IPS DF 6.9 (cell line): ENCODE measurements around the gene GGN.
A peak's percentile ranks its signal among the peaks of the same experiment; 100 is the strongest.

ENCODE experiments used
- DNase-seq: peaks from one replicate; pipeline ENCODE4 v3.0.0-alpha.2; 2013; ENCODE audit warnings: low read depth, low spot score
- H3K27ac ChIP-seq: one replicate; pipeline ENCODE4 v1.5.1; 2013; ENCODE audit warnings: low read length, control low read depth
- H3K27me3 ChIP-seq: 2 replicates; pipeline ENCODE4 v1.6.1; 2013; ENCODE audit warnings: mild to moderate bottlenecking, low read length; ENCODE audit not compliant: control insufficient read depth, insufficient read depth
- H3K36me3 ChIP-seq: 2 replicates; pipeline ENCODE4 v1.6.1; 2013; ENCODE audit warnings: low read length; ENCODE audit not compliant: control insufficient read depth, insufficient read depth
- H3K4me1 ChIP-seq: 2 replicates; pipeline ENCODE4 v1.6.1; 2013; ENCODE audit warnings: low read length; ENCODE audit not compliant: control insufficient read depth, insufficient read depth
- H3K4me3 ChIP-seq: 2 replicates; pipeline ENCODE4 v1.5.1; 2013; ENCODE audit warnings: mild to moderate bottlenecking, low read length
- H3K9me3 ChIP-seq: 2 replicates; pipeline ENCODE4 v1.6.1; 2013; ENCODE audit warnings: low read length, inconsistent platforms; ENCODE audit not compliant: control insufficient read depth, insufficient read depth
- WGBS: extraction: QIAGEN DNeasy Blood & Tissue Kit; methylation state at CpG from one replicate; pipeline ENCODE4 v1.1.7; 2013; ENCODE audit warnings: mixed read lengths, missing lambda C conversion rate; ENCODE audit not compliant: insufficient read length, insufficient coverage; 5-methylcytosine and 5-hydroxymethylcytosine counted together

The GGN gene

DNA sequence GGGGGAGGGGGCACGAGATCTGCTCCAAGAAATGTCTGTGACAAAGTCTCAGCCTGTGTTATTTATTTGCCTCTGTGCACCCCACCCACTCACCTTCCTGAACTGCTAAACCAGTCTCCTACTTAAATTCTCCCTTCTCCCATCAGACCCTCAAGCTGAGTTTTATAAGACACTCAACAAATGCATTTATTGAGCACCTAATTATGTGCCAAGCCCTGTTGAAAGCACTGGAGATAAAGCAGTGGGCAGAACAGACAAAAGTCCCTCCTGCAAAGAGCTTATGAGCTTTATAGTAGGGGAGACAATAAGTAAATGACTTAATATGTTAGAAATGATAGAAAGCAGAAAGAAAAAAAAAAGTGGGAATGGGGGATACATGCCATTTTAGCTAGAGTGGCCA is 11.7 kb upstream of the GGN start:
- H3K4me1 ChIP-seq = no peaks in the 10 kb centered on the region; the same call in 1 of the 2 replicates
- H3K4me3 ChIP-seq = no peak overlapping the region
- no CpG with 5 or more reads among the region's 1 CpG for WGBS
- DNase-seq = no peak
- peaks cover 12% of the 10 kb centered on the region; the same call in 1 of the 2 replicates for H3K27me3 ChIP-seq
- no peaks in the 10 kb centered on the region for H3K9me3 ChIP-seq
- no peaks in the 10 kb centered on the region; the same call in 1 of the 2 replicates for H3K36me3 ChIP-seq
- H3K27ac ChIP-seq = no peak overlapping the region

DNA sequence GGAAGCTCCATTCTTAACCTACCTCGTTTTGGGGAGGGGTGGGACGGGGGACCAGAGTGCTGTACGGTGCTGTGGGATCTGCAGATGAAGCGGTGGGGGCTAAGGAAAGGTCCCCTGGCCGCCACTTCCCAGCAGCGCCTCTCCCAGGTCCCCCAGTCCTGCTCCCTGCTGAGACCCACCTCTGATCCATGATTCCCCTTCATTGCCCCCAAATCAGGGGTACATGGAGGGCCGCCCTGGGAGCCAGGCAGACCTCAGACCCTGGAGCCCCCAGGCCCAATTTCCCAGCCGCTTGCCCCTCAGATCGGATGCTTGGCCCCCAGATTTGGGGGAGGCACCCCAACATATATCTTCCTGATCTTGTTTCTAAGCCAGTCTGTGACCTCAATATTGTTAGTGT is 11.2 kb upstream of the GGN start:
- no peaks in the 10 kb centered on the region; the same call in 1 of the 2 replicates for H3K4me1 ChIP-seq
- no peak overlapping the region for H3K27ac ChIP-seq
- DNase-seq = no peak
- WGBS = no CpG with 5 or more reads among the region's 9 CpGs
- no peaks in the 10 kb centered on the region for H3K9me3 ChIP-seq
- peaks cover 12% of the 10 kb centered on the region; the same call in 1 of the 2 replicates for H3K27me3 ChIP-seq
- no peaks in the 10 kb centered on the region; the same call in 1 of the 2 replicates for H3K36me3 ChIP-seq
- no peak overlapping the region for H3K4me3 ChIP-seq

DNA sequence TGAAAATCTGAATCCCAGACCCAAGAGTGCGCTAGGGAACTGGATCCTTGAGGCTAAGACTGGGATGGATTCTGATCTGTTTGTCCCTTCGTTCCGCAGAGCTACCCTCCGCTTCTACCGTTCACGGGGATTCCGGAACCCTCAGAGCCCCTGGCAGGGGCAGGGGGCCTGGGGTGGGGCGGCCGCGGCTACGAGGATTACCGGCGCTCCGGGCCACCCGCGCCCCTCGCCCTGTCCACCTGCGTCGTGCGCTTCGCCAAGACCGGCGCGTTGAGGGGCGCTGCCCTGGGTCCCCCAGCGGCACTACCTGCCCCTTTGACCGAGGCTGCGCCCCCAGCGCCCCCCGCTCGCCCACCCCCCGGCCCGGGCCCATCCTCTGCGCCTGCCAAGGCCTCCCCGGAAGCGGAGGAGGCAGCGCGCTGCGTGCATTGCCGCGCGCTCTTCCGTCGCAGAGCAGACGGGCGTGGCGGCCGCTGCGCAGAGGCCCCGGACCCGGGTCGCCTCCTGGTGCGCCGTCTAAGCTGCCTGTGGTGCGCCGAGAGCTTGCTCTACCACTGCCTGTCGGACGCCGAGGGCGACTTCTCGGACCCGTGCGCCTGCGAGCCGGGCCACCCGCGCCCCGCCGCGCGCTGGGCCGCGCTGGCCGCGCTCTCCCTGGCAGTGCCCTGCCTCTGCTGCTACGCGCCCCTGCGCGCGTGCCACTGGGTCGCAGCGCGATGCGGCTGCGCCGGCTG is 7.7 kb upstream of the GGN start:
- DNase-seq = no peak
- H3K4me3 ChIP-seq = no peak overlapping the region
- H3K27me3 ChIP-seq = peaks cover 7% of the 10 kb centered on the region; the same call in 1 of the 2 replicates
- H3K36me3 ChIP-seq = peaks cover 3% of the 10 kb centered on the region; the same call in 1 of the 2 replicates
- no CpG with 5 or more reads among the region's 86 CpGs for WGBS
- peaks cover 1% of the 10 kb centered on the region; the same call in 1 of the 2 replicates for H3K4me1 ChIP-seq
- no peak overlapping the region for H3K27ac ChIP-seq
- H3K9me3 ChIP-seq = no peaks in the 10 kb centered on the region

DNA sequence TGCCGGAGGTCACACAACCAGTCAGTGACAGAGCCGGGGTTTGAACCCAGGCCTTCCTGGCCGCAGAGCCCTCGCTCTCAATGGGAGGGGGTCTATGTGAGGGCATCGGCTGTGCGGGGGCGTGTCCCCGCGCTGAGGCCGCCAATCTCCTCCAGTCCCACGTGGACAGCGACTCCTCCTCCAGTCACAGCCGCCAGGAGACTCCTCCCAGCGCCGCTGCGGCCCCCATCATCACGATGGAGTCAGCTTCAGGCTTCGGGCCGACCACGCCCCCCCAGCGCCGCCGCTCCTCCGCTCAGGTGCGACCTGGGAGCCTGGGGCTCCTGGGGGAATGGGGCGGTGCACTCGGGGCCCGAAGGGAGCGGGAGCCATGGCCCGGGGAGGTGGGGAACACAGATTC is 6.7 kb upstream of the GGN start:
- no peak overlapping the region for H3K4me3 ChIP-seq
- DNase-seq = peak; percentile 77
- no peaks in the 10 kb centered on the region for H3K9me3 ChIP-seq
- H3K27me3 ChIP-seq = peaks cover 1% of the 10 kb centered on the region; the same call in 1 of the 2 replicates
- WGBS = no CpG with 5 or more reads among the region's 30 CpGs
- H3K27ac ChIP-seq = no peak overlapping the region
- 0 out of 2 replicates have a peak, but pooled peaks cover 1% of the 10 kb centered on the region for H3K4me1 ChIP-seq
- H3K36me3 ChIP-seq = peaks cover 3% of the 10 kb centered on the region; the same call in 1 of the 2 replicates

DNA sequence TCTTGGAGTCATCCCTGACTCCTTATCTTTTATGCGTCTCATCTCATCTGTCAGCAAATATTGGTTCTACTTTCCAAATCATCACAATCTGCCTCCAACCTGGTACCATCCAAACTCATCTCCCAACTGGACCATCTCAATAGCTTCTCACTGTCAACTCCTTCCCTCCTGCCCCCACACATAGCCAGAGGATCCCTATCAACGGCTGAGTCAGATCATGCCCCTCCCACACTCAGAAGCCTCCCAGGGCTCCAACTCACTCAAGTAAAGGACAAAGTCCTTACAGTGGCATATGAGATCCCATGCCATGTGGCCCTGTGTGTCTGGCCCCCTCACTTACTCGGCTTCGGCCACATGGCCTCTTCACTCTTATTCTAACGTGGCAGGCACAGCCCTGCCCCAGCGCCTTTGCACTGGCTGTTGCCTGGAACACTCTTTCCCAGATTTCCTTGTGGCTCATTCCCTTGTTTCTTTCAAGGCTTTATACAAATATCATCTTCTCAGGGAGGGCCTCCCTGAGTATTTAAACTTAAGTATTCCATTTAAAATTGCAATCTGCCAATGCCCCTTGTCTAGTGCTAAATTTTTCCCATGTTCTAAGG is 5.0 kb upstream of the GGN start:
- no peak overlapping the region for H3K4me3 ChIP-seq
- no peak overlapping the region for H3K27ac ChIP-seq
- DNase-seq = no peak
- H3K4me1 ChIP-seq = 0 out of 2 replicates have a peak, but pooled peaks cover 1% of the 10 kb centered on the region
- no CpG with 5 or more reads among the region's 6 CpGs for WGBS
- no peaks in the 10 kb centered on the region for H3K9me3 ChIP-seq
- no peaks in the 10 kb centered on the region for H3K27me3 ChIP-seq
- peaks cover 3% of the 10 kb centered on the region; the same call in 1 of the 2 replicates for H3K36me3 ChIP-seq

DNA sequence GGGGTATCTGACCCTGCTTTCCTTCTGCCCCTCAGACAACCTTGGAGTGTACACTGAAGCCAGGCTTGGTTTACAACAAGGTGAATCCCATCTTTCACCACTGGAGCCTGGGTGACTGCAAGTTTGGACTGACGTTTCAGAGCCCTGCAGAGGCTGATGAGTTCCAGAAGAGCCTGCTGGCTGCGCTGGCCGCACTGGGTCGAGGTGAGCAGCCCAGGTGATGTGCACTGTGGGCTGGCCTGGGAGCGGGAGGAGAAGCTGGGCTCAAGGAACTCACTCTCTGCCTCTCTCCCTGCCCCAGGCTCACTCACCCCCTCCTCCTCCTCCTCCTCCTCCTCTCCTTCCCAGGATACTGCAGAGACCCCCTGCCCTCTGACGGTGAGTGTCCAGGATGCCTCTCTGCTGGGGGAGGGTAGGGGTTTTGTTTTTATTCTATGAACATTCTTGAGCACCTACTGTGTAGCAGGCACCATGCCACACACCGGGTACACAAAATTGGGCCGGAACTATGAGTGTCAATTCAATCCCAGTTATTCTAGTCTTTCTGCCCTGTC is 4.2 kb upstream of the GGN start:
- Histone ChIP-seq H3K36me3 (peaks cover 3% of the 10 kb centered on the region; the same call in 1 of the 2 replicates), H3K27ac (no peak overlapping the region), H3K9me3 (no peaks in the 10 kb centered on the region), H3K27me3 (no peaks in the 10 kb centered on the region), H3K4me1 (0 out of 2 replicates have a peak, but pooled peaks cover 1% of the 10 kb centered on the region), H3K4me3 (no peak overlapping the region)
- DNase-seq = no peak
- WGBS = no CpG with 5 or more reads among the region's 8 CpGs

DNA sequence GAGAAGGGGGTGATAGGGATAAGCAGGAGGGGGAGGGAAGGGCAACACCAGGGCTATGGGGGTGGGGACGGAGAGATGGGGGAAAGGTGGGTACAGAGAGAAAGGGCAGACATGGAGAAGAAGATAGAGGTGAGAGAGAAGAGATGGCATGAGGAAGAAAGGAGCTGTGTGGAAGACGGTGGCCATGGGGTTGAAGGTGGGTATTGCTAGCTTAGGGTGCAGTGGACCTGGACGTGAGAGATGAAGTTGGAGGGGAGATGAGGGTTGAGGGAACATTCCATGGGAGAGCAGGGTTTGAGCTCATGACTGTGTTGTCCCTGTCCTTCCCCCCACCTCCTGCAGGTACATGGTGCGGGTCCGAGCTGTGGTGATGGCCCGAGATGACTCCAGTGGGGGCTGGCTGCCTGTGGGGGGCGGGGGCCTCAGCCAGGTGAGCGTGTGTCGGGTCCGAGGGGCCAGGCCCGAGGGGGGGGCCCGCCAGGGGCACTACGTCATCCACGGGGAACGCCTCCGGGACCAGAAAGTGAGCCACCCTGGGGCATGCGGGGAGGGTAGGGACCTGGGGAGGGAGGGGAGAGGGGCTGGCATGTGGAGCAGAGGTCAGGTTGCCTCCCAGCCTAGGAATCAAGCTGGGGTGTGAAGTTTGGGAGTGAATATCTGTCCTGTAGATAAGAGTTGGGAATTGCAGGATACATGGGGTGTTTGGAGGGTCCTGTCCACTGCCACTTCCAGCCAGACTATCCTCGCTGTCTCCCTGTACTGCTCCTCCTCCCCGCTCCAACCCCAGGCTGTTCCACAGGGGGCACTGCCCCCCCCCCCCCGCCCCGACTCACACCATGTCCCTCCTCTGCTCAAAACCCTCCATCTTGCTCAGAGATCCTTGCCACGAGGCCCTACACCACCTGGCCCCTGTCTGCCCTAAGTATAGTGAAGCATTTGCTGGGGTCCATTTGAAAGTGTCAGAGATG is 2.4 kb upstream of the GGN start:
- Histone ChIP-seq H3K4me1 (peaks cover 4% of the 10 kb centered on the region; the same call in 1 of the 2 replicates), H3K27me3 (no peaks in the 10 kb centered on the region), H3K9me3 (no peaks in the 10 kb centered on the region), H3K27ac (no peak overlapping the region), H3K36me3 (peaks cover 3% of the 10 kb centered on the region; the same call in 1 of the 2 replicates), H3K4me3 (peak overlapping the region; percentile 58; the same call in 1 of the 2 replicates)
- no CpG with 5 or more reads among the region's 22 CpGs for WGBS
- no peak for DNase-seq

DNA sequence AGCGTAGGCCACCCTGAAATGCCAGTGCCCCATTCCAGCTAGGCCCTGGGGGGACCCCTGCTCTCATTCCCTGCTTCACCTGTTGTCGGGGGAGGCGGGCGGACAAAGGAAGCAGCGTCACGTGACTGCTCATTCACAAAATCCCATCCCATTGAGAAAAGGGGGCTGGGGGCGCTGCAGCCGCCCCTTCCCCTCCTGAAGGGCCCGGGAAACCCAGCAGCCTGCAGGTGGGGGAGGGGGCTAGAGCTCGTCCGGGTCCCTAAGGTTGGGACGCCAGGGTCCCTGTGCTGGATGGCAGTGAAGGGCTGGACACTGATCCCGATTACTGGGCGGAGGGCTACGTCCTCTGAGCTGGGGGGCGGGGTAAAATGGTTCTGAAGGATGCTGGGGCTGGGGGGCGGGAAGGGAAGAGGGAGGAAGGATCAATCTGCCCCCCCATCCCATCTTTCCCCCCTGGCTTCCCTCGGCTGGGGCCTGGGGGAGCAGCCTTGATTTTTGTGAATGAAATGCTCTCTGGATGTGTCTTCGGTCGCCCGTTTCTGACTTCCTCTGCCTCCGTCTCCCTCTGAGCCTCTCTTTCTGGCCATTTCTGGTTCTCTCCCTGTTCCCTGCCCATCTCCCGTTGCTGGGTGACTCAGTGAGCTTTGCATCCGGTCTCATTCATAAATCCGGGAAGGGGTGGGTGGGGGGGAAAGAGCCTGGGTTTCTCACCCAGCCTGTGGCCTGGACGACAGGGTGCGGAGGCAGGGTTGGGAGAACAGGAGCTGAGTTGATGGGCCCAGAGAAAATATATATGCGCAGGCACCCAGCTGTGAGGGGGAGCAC is 1.5 kb upstream of the GGN start:
- peak overlapping the region; percentile 58 for H3K4me3 ChIP-seq
- peaks cover 3% of the 10 kb centered on the region; the same call in 1 of the 2 replicates for H3K36me3 ChIP-seq
- no peak overlapping the region for H3K27ac ChIP-seq
- H3K9me3 ChIP-seq = no peaks in the 10 kb centered on the region
- peaks cover 4% of the 10 kb centered on the region; the same call in 1 of the 2 replicates for H3K4me1 ChIP-seq
- DNase-seq = no peak
- WGBS = no CpG with 5 or more reads among the region's 28 CpGs
- no peaks in the 10 kb centered on the region for H3K27me3 ChIP-seq

DNA sequence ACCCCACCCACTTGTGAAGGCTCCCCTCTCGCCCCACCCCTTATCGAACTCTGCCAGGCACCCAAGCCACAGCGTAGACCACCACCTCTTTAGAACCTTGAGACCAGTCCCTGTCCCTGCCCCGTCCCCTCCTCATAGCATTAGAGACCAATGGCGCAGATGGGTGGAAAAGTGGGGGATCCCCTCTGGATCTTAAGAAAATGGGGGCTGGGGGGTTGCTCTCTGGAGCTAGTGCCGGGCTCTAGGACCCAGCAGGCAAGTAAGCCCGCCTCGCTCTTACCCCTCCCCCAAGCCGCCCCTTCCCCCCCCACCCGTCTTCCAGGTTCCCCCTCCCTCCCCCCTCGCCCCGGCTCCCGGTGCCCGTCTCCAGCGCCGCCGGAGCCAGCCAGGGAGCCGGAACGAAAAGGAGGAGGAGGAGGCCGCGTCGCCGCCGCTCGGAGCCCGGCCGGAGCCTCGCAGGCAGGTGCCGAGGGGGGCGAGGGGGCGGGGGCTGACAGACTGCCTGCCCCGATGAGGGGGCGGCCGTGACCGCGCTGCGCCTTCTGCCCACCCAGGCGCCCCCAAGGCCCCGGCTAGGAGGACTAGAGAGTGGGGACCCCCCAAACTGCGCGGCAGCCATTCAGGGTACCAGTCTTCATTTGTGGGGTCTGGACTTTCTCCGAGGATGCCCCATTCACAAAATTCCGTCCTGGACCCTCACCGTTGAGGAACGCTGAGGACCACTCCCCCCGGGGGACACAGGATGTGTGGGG is 691 bp upstream of the GGN start, which contains the start of gene SPRED3:
Gene SPRED3, plus strand, starts transcription at position 349 of the 752 bp plus-strand sequence. CDS start 1,606 bp downstream, outside the sequence.
- Histone ChIP-seq H3K27ac (no peak within 1 kb of the TSS), H3K4me1 (peaks cover 6% of the 10 kb centered on the region; the same call in 1 of the 2 replicates), H3K9me3 (no peaks in the 10 kb centered on the region), H3K27me3 (no peaks in the 10 kb centered on the region), H3K36me3 (peaks cover 3% of the 10 kb centered on the region; the same call in 1 of the 2 replicates), H3K4me3 (peak within 1 kb of the TSS; percentile 58)
- no peak for DNase-seq
- no CpG with 5 or more reads among the region's 46 CpGs for WGBS
